Measurements from ENCODE around the gene IP6K1.
A peak's percentile ranks its signal among the peaks of the same experiment; 100 is the strongest.

The IP6K1 gene

GRCh38 chr3:49713336-49714105, 72.8 kb downstream of the IP6K1 start:
- H2AFZ ChIP-seq (ENCODE audit: low read length): no peak overlapping the region
- H3K4me1 ChIP-seq (ENCODE audit: insufficient read depth, low read length, poor library complexity, severe bottlenecking): peaks cover 41% of the 10 kb centered on the region
- no peaks in the 10 kb centered on the region for H4K20me1 ChIP-seq (ENCODE audit: insufficient read depth, low read length, poor library complexity, severe bottlenecking)
- peak overlapping the region; percentile 94 for H3K4me2 ChIP-seq (ENCODE audit: low read depth, low read length, poor library complexity, severe bottlenecking)
- no peaks in the 10 kb centered on the region for H3K9me2 ChIP-seq (replicated peaks; ENCODE audit: low read depth, low read length)
- H3K79me2 ChIP-seq (ENCODE audit: insufficient read depth, low read length): peaks cover 6% of the 10 kb centered on the region; the same call in 1 of the 2 replicates
- peaks cover 24% of the 10 kb centered on the region for H3F3A ChIP-seq (ENCODE audit: low read depth)
- H3K36me3 ChIP-seq (ENCODE audit: insufficient read depth, low read length): no peaks in the 10 kb centered on the region; the same call in 1 of the 2 replicates
- no peak for TF ChIP-seq EZH2phosphoT487 (IDR thresholded peaks at IDR 0.05; ENCODE audit: borderline replicate concordance)
- TF ChIP-seq, protein P1, sequence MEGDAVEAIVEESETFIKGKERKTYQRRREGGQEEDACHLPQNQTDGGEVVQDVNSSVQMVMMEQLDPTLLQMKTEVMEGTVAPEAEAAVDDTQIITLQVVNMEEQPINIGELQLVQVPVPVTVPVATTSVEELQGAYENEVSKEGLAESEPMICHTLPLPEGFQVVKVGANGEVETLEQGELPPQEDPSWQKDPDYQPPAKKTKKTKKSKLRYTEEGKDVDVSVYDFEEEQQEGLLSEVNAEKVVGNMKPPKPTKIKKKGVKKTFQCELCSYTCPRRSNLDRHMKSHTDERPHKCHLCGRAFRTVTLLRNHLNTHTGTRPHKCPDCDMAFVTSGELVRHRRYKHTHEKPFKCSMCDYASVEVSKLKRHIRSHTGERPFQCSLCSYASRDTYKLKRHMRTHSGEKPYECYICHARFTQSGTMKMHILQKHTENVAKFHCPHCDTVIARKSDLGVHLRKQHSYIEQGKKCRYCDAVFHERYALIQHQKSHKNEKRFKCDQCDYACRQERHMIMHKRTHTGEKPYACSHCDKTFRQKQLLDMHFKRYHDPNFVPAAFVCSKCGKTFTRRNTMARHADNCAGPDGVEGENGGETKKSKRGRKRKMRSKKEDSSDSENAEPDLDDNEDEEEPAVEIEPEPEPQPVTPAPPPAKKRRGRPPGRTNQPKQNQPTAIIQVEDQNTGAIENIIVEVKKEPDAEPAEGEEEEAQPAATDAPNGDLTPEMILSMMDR (conservative IDR thresholded peaks at IDR 0.05; ENCODE audit: low read length): no peak
- H3K27me3 ChIP-seq (ENCODE audit: insufficient read depth, low read length, poor library complexity, severe bottlenecking): no peaks in the 10 kb centered on the region
- no peaks in the 10 kb centered on the region for H3K9me3 ChIP-seq (ENCODE audit: insufficient read depth, low read depth, low read length)
- peak overlapping the region; percentile 76 for H3K9ac ChIP-seq (ENCODE audit: low read depth, low read length, poor library complexity, severe bottlenecking)
- peak overlapping the region; percentile 72 for H3K4me3 ChIP-seq (ENCODE audit: low read length, poor library complexity, severe bottlenecking)

- TF ChIP-seq, protein P1 (conservative IDR thresholded peaks at IDR 0.05; ENCODE audit: low read length): peak; percentile 38; the same call in 1 of the 2 replicates
- TF ChIP-seq EZH2phosphoT487 (IDR thresholded peaks at IDR 0.05; ENCODE audit: borderline replicate concordance): no peak
- peaks cover 24% of the 10 kb centered on the region for H3F3A ChIP-seq (ENCODE audit: low read depth)
- no peak overlapping the region for H2AFZ ChIP-seq (ENCODE audit: low read length)
- H3K4me2 ChIP-seq (ENCODE audit: low read depth, low read length, poor library complexity, severe bottlenecking): peak overlapping the region; percentile 94
- no peaks in the 10 kb centered on the region for H3K9me3 ChIP-seq (ENCODE audit: insufficient read depth, low read depth, low read length)
- no peaks in the 10 kb centered on the region for H3K9me2 ChIP-seq (replicated peaks; ENCODE audit: low read depth, low read length)
- peaks cover 6% of the 10 kb centered on the region; the same call in 1 of the 2 replicates for H3K79me2 ChIP-seq (ENCODE audit: insufficient read depth, low read length)
- H3K9ac ChIP-seq (ENCODE audit: low read depth, low read length, poor library complexity, severe bottlenecking): peak overlapping the region; percentile 76
- H3K36me3 ChIP-seq (ENCODE audit: insufficient read depth, low read length): no peaks in the 10 kb centered on the region; the same call in 1 of the 2 replicates
- no peaks in the 10 kb centered on the region for H4K20me1 ChIP-seq (ENCODE audit: insufficient read depth, low read length, poor library complexity, severe bottlenecking)
- H3K27me3 ChIP-seq (ENCODE audit: insufficient read depth, low read length, poor library complexity, severe bottlenecking): no peaks in the 10 kb centered on the region
- peaks cover 45% of the 10 kb centered on the region for H3K4me1 ChIP-seq (ENCODE audit: insufficient read depth, low read length, poor library complexity, severe bottlenecking)
- H3K4me3 ChIP-seq (ENCODE audit: low read length, poor library complexity, severe bottlenecking): peak overlapping the region; percentile 72
Measured at GRCh38 chr3:49712631-49713317, 73.6 kb downstream of the IP6K1 start.

- H3K4me3 ChIP-seq (ENCODE audit: low read length, poor library complexity, severe bottlenecking): peak overlapping the region; percentile 72
- peak overlapping the region; percentile 76 for H3K9ac ChIP-seq (ENCODE audit: low read depth, low read length, poor library complexity, severe bottlenecking)
- H3K4me2 ChIP-seq (ENCODE audit: low read depth, low read length, poor library complexity, severe bottlenecking): peak overlapping the region; percentile 94
- H3K27me3 ChIP-seq (ENCODE audit: insufficient read depth, low read length, poor library complexity, severe bottlenecking): no peaks in the 10 kb centered on the region
- H3K79me2 ChIP-seq (ENCODE audit: insufficient read depth, low read length): peaks cover 6% of the 10 kb centered on the region; the same call in 1 of the 2 replicates
- peaks cover 49% of the 10 kb centered on the region for H3K4me1 ChIP-seq (ENCODE audit: insufficient read depth, low read length, poor library complexity, severe bottlenecking)
- H3K36me3 ChIP-seq (ENCODE audit: insufficient read depth, low read length): no peaks in the 10 kb centered on the region
- peaks cover 24% of the 10 kb centered on the region for H3F3A ChIP-seq (ENCODE audit: low read depth)
- no peaks in the 10 kb centered on the region for H4K20me1 ChIP-seq (ENCODE audit: insufficient read depth, low read length, poor library complexity, severe bottlenecking)
- TF ChIP-seq, protein P1 (conservative IDR thresholded peaks at IDR 0.05; ENCODE audit: low read length): no peak
- no peak for TF ChIP-seq EZH2phosphoT487 (IDR thresholded peaks at IDR 0.05; ENCODE audit: borderline replicate concordance)
- H3K9me2 ChIP-seq (replicated peaks; ENCODE audit: low read depth, low read length): no peaks in the 10 kb centered on the region
- no peak overlapping the region for H2AFZ ChIP-seq (ENCODE audit: low read length)
- no peaks in the 10 kb centered on the region for H3K9me3 ChIP-seq (ENCODE audit: insufficient read depth, low read depth, low read length)
Measured at GRCh38 chr3:49712166-49712565, 74.2 kb downstream of the IP6K1 start.

Measured in Loucy (cell line).